ENCODE results near the gene SSPN.

SSPN gene

DNA sequence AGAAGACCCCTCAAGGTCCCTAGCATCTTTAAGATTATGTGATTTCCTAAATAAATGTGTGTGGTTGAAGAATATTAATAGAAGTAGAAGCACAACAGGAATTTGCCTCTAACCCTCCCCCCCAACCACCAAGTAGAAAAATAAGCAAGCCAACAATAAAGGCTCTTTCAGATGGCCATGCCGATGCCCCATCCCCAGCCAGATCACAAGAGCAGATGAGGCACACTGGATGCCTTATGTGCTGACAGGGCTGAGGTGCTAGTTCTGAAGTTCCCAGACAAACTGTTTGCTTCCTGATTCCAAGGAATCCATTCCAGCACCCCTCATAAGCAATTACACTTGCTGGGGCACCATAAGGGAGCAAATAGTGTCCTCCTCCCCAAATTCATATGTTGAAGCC is 90.0 kb downstream of the SSPN start:
- DNase-seq (ENCODE audit: low spot score): no peak

DNA sequence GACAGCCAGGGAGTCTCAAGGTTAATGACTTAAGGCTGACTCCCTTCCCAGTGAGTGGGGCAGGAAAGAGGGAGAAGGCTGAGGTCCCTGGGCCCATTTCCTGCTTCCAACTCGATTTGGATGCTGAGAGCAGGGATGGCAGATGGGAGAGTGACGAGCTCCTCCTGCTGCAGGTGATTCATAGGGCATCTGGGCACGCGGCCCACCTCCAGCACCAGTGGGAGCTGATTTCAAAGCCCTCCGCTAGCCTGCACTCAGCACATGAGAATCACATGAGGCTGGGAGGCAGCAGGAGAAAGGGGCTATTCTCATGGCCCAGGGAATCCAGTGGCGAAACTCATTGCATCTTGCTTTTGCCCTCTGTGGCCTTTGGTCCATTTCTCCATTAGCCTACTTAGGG is 90.8 kb downstream of the SSPN start:
- no peak for DNase-seq (ENCODE audit: low spot score)

DNA sequence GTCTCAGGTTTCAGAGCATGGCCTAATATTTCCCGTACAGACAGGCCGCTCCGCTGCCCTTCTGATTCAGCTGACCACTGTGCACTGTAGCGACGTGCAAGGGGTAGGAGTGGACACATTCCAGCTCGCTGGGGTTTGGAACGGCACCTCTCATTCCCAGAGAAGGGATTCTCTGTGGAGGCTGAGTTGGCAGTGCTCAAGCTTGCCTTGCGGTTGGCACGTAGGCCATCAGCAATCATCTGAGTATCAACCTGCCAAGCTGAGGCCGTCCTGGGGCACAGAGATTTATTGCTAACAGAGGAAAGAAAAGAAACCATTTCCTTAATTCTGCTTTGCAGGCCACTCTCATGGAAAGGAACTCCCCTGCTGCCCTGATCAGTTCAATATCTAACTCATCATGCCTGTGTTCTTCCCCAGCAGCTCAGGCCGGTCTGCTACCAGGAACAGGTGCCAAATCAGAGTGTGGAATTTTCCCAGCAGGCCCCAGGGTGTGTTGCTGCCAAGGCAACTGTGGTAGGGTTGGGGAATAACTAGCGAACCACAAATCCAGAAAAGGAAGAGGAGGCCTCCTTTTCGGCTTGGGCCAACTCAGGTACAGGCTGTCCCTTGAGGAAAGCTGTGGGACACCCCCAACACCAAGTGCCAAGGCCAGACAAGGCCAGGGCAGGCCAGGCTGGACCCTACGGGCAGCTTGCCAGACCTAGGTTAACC is 92.5 kb downstream of the SSPN start:
- DNase-seq (ENCODE audit: low spot score): no peak

DNA sequence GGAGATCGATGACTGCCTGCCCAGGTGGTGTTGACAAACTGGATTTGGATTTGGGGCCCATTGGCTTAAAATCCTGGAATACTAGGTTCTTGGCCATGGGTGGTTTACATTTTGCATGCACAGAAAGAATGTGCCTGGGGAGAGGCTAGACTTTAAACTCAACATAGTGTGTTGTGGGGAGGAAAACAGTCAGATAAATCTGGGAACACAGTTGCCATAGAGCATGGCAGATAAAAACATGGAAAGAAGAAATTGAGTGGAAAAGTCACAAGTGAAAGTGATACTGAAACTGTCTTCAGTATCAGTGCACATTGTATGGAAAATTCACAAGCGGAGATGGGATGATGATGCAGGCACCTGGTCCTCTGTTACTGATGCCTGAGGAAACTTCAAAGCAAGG is 95.2 kb downstream of the SSPN start:
- DNase-seq (ENCODE audit: low spot score): no peak

DNA sequence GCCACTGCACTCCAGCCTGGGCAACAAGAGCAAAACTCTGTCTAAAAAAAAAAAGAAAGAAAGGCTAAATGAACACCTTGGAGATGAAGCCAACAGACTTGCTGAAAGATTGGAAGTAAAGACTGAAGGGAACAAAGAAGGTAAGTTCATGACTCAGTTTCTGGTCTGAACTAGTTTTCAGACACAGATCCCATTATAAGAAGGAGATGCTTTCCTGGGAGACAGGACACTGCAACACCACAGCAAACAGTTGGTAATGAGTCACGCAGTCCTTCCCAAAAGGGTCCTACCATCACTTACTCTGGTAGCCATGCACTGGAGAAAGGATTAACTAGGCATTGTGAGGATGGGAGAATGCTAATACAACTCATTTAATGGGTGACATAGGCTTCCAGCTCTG is 97.2 kb downstream of the SSPN start:
- DNase-seq (ENCODE audit: low spot score): no peak

DNA sequence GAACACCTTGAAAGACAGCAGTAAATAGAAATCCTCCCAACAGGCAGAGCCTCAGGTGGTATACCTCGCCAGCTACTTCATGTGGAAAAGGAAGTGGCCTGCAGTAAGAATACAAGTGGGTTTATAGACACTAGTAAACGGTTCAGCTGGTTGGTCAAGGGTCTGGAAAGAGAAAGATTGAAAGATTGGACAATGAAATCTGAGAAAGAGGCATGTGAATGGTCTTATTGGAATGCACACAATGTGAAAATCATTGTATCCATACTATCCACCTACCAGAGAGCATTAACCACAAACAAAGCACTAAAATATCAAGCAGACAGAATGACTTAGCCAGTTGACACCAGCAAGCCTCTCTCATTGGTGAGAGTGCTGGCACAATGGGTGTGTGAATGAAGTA is 98.2 kb downstream of the SSPN start:
- no peak for DNase-seq (ENCODE audit: low spot score)

DNA sequence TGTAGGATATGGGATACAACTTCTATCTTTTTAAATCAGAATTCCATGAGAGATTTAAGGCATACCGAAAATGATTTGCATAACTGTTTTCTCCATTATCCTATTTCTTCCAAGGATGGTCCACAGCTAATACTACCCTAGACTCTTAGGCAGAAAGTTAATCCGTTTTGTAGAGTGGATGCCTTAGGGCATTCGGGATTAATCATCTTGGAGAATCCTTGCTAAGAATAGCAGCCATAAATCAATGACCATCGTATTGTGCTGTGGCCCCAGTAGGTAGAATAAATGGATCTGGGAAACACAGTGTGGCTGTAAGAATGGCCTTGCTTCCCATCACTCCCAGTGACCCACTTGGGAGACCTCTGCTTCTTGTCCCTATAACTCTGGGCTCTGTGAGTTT is 99.6 kb downstream of the SSPN start:
- DNase-seq (ENCODE audit: low spot score): no peak

DNA sequence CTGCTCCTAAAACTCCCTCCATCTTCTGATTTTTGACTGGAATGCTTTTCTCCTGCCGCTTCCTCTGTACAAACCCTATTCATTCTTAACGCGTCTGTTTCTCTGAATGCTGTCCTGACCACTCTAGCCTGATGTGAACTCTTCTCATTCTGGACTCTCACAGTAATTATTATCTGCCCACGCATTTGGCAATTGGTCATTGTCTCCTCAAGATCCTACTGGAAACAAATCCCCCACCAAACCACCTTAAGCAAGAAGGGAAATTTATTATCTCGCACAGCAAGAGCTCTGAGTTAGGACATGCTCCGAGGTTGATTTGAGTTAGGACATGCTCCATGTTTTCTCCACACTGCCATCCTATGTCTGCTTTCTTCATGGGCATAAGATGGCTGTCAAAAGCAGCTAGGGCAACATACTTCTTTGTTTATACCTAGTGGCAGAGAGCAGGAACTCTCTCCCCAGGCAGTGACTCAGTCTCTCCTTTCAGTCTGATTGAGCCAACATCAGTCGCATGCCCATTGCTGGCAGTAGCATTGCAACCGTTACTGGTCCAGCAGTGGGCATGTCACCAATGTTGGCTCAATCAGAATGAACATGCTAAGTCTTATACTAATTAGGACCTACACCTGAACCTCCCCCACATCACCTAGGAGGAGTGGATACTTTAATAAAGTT is 102.2 kb downstream of the SSPN start:
- DNase-seq (ENCODE audit: low spot score): no peak

DNA sequence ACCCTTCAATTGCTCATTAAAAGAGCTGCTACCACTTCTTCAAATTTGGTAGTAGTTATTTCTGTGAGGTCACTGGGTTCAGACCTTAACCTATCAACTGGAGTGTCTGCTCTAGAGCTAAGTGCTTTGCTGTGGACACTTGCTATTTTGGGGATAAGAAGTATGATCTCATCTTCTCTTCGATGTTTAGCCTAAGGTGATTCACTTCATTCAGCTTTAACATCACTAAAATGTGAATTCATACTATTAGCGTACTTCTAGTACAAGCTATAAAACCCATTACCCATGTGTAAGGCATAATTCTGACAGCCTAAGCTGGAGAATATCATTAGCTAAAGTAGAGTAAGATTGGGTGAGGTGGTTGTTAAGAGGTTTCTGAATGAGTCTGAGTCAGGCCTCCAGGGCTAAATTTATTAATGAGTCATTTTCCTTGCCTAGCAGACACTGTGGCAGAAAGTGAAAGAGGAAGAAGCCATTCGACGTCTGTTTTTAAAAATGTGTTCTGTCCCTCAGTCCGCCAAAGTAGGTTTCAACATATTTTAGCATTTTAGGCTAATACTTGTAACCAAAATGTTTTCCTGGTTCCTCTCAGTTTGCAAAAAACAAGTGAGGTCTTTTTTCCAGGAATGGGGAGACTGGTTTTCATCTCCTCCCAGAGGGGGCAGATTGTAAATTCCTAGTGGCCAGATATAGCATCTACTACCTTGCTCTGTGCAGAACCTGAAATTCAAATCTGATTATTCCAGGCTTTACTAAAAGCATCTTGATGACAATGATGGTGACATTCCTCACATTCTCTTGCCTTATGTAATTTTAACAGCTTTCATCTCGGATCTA is 103.6 kb downstream of the SSPN start:
- DNase-seq (ENCODE audit: low spot score): peak; percentile 88

DNA sequence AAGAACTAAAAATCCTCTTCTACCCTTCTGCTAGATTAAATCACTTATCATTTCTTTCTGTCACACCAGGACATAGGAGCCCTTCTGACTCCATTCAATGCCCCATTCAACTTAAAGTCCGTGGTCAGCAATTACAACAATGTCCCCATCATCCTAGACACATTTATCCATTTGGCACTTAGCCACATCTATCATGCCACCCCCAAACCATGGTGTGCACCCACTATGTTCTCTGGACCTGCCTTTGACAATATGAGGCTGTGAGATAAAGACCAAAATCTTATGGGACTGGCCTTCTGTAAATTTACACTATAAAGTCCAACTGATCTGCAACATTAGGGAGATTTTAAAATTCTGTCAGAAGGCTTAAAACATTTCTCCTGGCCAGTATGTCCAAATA is 104.4 kb downstream of the SSPN start:
- DNase-seq (ENCODE audit: low spot score): no peak

Measured in AG08395 (cell line).